Suprapubic skin (tissue), 4 donors: ENCODE results near the gene DPP10.

Experiments used
- POLR2A ChIP-seq, 2 donors: fragments of 450-650 bp; IDR thresholded peaks; one replicate each; pipeline ENCODE4 v1.6.1; 2017; ENCODE audit warnings: antibody characterized with exemption in 2 of 2, mild to moderate bottlenecking in 2 of 2, moderate library complexity in 2 of 2
- POLR2AphosphoS5 ChIP-seq, 3 donors: sonication (generic); formaldehyde crosslinking; IDR thresholded peaks; one replicate each; pipeline ENCODE4 v1.6.1; 2017; ENCODE audit warnings: antibody characterized with exemption in 3 of 3

GRCh38 chr2:114769991-114770390 is 327.6 kb downstream of the DPP10 start:
- no peak for TF ChIP-seq POLR2AphosphoS5 (IDR thresholded peaks at IDR 0.05)
- TF ChIP-seq POLR2A (IDR thresholded peaks at IDR 0.05): no peak
